GM23338 (cell line): ENCODE data around the gene FAM162B.
A peak's percentile ranks its signal among the peaks of the same experiment; 100 is the strongest.

Source experiments
- CREB1 ChIP-seq: fragments of 250-450 bp; sonication (Bioruptor Pico); IDR thresholded peaks from 2 replicates; pipeline ENCODE4 v1.5.0; 2020; ENCODE audit warnings: low read depth, mild to moderate bottlenecking, moderate library complexity
- EZH2 ChIP-seq: fragments of 200-600 bp; sonication (generic); IDR thresholded peaks from one replicate; pipeline ENCODE4 v1.8.0; 2017; ENCODE audit warnings: antibody characterized with exemption, mild to moderate bottlenecking, low read depth; ENCODE audit not compliant: unreplicated experiment
- EZH2phosphoT487 ChIP-seq: fragments of 200-600 bp; sonication (generic); IDR thresholded peaks from one replicate; pipeline ENCODE4 v1.8.1; 2018; ENCODE audit warnings: antibody characterized with exemption; ENCODE audit not compliant: unreplicated experiment
- NANOG ChIP-seq: IDR thresholded peaks from 2 replicates; pipeline ENCODE4 v1.6.1; 2016; ENCODE audit warnings: antibody characterized with exemption, borderline replicate concordance
- POLR2AphosphoS5 ChIP-seq: IDR thresholded peaks from 2 replicates; pipeline ENCODE4 v1.6.1; 2016; ENCODE audit warnings: antibody characterized with exemption, low read depth
- TF ChIP-seq, protein P1 (sequence below), 2 experiments: fragments of 200-600 bp in 1 of 2; sonication (generic) in 1 of 2; conservative IDR thresholded peaks; 2 replicates each; pipeline versions ENCODE4 v1.5.1 to v1.6.1; 2016 to 2017; ENCODE audit warnings: antibody characterized with exemption in 2 of 2, low read depth in 2 of 2, mild to moderate bottlenecking in 2 of 2, moderate library complexity in 1 of 2
- TF ChIP-seq, protein P2 (sequence below): IDR thresholded peaks from one replicate; pipeline ENCODE4 v1.6.1; 2018; ENCODE audit warnings: antibody characterized with exemption; ENCODE audit not compliant: unreplicated experiment

DNA sequence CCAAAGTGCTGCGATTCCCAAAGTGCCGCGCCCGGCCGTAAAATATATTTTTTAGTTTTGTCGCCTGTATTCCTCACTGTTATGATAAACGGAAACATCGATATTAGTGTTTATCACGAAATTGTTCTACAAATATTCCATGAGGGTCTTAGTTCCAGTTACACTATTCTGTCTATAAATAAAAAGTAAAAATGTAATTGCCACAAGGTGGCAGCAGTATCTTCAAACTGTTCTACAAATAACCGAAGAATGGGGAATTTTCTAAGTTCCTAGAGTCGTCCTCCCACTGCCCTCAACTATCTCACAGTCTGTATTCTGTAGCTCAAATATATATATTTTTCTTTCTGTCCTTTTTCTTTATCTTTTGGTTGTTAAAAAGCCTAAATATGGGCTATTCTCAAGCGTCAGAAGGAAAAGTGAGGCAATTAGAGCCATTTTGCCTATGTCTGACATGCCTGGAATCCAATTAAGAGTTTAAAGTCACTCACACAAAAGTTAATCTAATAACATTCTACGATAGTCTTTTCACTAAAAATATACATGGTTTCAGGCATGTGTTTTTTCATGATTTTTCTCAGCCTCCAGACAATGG, 14.2 kb upstream of the FAM162B start:
- TF ChIP-seq POLR2AphosphoS5 (no peak), CREB1 (CRISPR knock-in tag) (no peak), EZH2 (no peak), NANOG (no peak), EZH2phosphoT487 (no peak)
- TF ChIP-seq, protein P1, sequence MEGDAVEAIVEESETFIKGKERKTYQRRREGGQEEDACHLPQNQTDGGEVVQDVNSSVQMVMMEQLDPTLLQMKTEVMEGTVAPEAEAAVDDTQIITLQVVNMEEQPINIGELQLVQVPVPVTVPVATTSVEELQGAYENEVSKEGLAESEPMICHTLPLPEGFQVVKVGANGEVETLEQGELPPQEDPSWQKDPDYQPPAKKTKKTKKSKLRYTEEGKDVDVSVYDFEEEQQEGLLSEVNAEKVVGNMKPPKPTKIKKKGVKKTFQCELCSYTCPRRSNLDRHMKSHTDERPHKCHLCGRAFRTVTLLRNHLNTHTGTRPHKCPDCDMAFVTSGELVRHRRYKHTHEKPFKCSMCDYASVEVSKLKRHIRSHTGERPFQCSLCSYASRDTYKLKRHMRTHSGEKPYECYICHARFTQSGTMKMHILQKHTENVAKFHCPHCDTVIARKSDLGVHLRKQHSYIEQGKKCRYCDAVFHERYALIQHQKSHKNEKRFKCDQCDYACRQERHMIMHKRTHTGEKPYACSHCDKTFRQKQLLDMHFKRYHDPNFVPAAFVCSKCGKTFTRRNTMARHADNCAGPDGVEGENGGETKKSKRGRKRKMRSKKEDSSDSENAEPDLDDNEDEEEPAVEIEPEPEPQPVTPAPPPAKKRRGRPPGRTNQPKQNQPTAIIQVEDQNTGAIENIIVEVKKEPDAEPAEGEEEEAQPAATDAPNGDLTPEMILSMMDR (conservative IDR thresholded peaks at IDR 0.05; ENCODE audit: low read depth in 2 of 2): peak; percentile 54 to 72
- TF ChIP-seq, protein P2, sequence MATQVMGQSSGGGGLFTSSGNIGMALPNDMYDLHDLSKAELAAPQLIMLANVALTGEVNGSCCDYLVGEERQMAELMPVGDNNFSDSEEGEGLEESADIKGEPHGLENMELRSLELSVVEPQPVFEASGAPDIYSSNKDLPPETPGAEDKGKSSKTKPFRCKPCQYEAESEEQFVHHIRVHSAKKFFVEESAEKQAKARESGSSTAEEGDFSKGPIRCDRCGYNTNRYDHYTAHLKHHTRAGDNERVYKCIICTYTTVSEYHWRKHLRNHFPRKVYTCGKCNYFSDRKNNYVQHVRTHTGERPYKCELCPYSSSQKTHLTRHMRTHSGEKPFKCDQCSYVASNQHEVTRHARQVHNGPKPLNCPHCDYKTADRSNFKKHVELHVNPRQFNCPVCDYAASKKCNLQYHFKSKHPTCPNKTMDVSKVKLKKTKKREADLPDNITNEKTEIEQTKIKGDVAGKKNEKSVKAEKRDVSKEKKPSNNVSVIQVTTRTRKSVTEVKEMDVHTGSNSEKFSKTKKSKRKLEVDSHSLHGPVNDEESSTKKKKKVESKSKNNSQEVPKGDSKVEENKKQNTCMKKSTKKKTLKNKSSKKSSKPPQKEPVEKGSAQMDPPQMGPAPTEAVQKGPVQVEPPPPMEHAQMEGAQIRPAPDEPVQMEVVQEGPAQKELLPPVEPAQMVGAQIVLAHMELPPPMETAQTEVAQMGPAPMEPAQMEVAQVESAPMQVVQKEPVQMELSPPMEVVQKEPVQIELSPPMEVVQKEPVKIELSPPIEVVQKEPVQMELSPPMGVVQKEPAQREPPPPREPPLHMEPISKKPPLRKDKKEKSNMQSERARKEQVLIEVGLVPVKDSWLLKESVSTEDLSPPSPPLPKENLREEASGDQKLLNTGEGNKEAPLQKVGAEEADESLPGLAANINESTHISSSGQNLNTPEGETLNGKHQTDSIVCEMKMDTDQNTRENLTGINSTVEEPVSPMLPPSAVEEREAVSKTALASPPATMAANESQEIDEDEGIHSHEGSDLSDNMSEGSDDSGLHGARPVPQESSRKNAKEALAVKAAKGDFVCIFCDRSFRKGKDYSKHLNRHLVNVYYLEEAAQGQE: no peak
